NT2/D1 (cell line): ENCODE results near the gene CEP112.

Source experiments
- DNase-seq: peaks from one replicate; pipeline ENCODE4 v3.0.0-alpha.2; 2011; ENCODE audit warnings: low read depth, low spot score
- H3K27me3 ChIP-seq: 2 replicates; pipeline ENCODE4 v1.6.0; 2011; ENCODE audit warnings: mild to moderate bottlenecking; ENCODE audit not compliant: insufficient read length, insufficient read depth
- H3K36me3 ChIP-seq: 2 replicates; pipeline ENCODE4 v1.6.1; 2011; ENCODE audit warnings: mild to moderate bottlenecking, low read length, mixed read lengths; ENCODE audit not compliant: insufficient read depth, insufficient read length
- H3K4me1 ChIP-seq: 2 replicates; pipeline ENCODE4 v1.5.1; 2011; ENCODE audit not compliant: insufficient read depth, insufficient read length
- H3K4me3 ChIP-seq: 2 replicates; pipeline ENCODE4 v1.5.1; 2011; ENCODE audit warnings: low read depth; ENCODE audit not compliant: insufficient read length
- H3K9ac ChIP-seq: 2 replicates; pipeline ENCODE4 v1.6.0; 2011; ENCODE audit warnings: low read depth; ENCODE audit not compliant: insufficient read length
- H3K9me3 ChIP-seq: 2 replicates; pipeline ENCODE4 v1.5.1; 2011; ENCODE audit warnings: mild to moderate bottlenecking, low read length; ENCODE audit not compliant: insufficient read depth
- SUZ12 ChIP-seq: IDR thresholded peaks from 2 replicates; pipeline ENCODE4 v1.6.1; 2011; ENCODE audit not compliant: insufficient read length, insufficient read depth; ENCODE audit errors: extremely low read depth
- YY1 ChIP-seq: IDR thresholded peaks from 2 replicates; pipeline ENCODE4 v1.6.1; 2011; ENCODE audit not compliant: insufficient read length, insufficient read depth
- ZNF274 ChIP-seq: IDR thresholded peaks from 2 replicates; pipeline ENCODE4 v1.6.1; 2011; ENCODE audit warnings: mild to moderate bottlenecking, low read depth, low read length

Gene CEP112

GRCh38 chr17:66220079-66220835 lies 28.3 kb upstream of the CEP112 start:
- H3K4me3 ChIP-seq, result no peak overlapping the region
- H3K36me3 ChIP-seq, result no peaks in the 10 kb centered on the region
- H3K9me3 ChIP-seq, result no peaks in the 10 kb centered on the region
- DNase-seq, result no peak
- TF ChIP-seq ZNF274, result no peak
- TF ChIP-seq SUZ12, result no peak
- TF ChIP-seq YY1, result no peak
- H3K27me3 ChIP-seq, result no peaks in the 10 kb centered on the region
- no peaks in the 10 kb centered on the region for H3K4me1 ChIP-seq
- no peak overlapping the region for H3K9ac ChIP-seq

GRCh38 chr17:66215529-66215911 lies 23.6 kb upstream of the CEP112 start:
- DNase-seq, result no peak
- H3K4me1 ChIP-seq, result no peaks in the 10 kb centered on the region
- H3K9ac ChIP-seq, result no peak overlapping the region
- no peak overlapping the region for H3K4me3 ChIP-seq
- no peaks in the 10 kb centered on the region for H3K27me3 ChIP-seq
- no peaks in the 10 kb centered on the region for H3K36me3 ChIP-seq
- TF ChIP-seq SUZ12 (no peak), ZNF274 (no peak), YY1 (no peak)
- H3K9me3 ChIP-seq, result no peaks in the 10 kb centered on the region

- TF ChIP-seq ZNF274 (no peak), SUZ12 (no peak), YY1 (no peak)
- no peaks in the 10 kb centered on the region for H3K4me1 ChIP-seq
- no peak for DNase-seq
- no peak overlapping the region for H3K4me3 ChIP-seq
- no peak overlapping the region for H3K9ac ChIP-seq
- no peaks in the 10 kb centered on the region for H3K9me3 ChIP-seq
- H3K27me3 ChIP-seq, result no peaks in the 10 kb centered on the region
- H3K36me3 ChIP-seq, result no peaks in the 10 kb centered on the region
These were observed 23.1 kb upstream of the CEP112 start for GRCh38 chr17:66214884-66215528.

- Histone ChIP-seq H3K4me3 (no peak overlapping the region), H3K36me3 (no peaks in the 10 kb centered on the region), H3K4me1 (no peaks in the 10 kb centered on the region), H3K27me3 (no peaks in the 10 kb centered on the region), H3K9ac (no peak overlapping the region), H3K9me3 (no peaks in the 10 kb centered on the region)
- no peak for TF ChIP-seq SUZ12
- TF ChIP-seq ZNF274, result no peak
- no peak for TF ChIP-seq YY1
- DNase-seq, result no peak
These were observed 19.3 kb upstream of the CEP112 start for GRCh38 chr17:66211047-66211810.

- no peak overlapping the region for H3K4me3 ChIP-seq
- no peaks in the 10 kb centered on the region for H3K36me3 ChIP-seq
- H3K9me3 ChIP-seq, result no peaks in the 10 kb centered on the region
- DNase-seq, result no peak
- H3K27me3 ChIP-seq, result no peaks in the 10 kb centered on the region
- no peak overlapping the region for H3K9ac ChIP-seq
- no peaks in the 10 kb centered on the region for H3K4me1 ChIP-seq
- TF ChIP-seq SUZ12 (no peak), ZNF274 (no peak), YY1 (no peak)
These were observed 18.3 kb upstream of the CEP112 start for GRCh38 chr17:66210208-66210574.

GRCh38 chr17:66207936-66208335 lies 16.0 kb upstream of the CEP112 start:
- H3K36me3 ChIP-seq, result no peaks in the 10 kb centered on the region
- TF ChIP-seq YY1 (no peak), SUZ12 (no peak), ZNF274 (no peak)
- H3K4me3 ChIP-seq, result no peak overlapping the region

More at GRCh38 chr17:66207936-66208335, 16.0 kb upstream of the CEP112 start:
- H3K27me3 ChIP-seq, result no peaks in the 10 kb centered on the region
- H3K9me3 ChIP-seq, result peaks cover 15% of the 10 kb centered on the region; the same call in 1 of the 2 replicates
- H3K4me1 ChIP-seq, result no peaks in the 10 kb centered on the region
- no peak for DNase-seq
- no peak overlapping the region for H3K9ac ChIP-seq
